ENCODE measurements around the gene KCNQ1. TPM values are rescaled to one million over a fixed set of nuclear protein-coding genes. Genes with fewer than 3 reads are reported as not detected.

The KCNQ1 gene
- total RNA-seq, 1 donor from 2014 or later = 0.16 TPM

- H3K9me3 Mint-ChIP-seq (ENCODE audit: unreplicated experiment) = no peaks in the 10 kb centered on the region
- H3K4me1 Mint-ChIP-seq (ENCODE audit: unreplicated experiment) = peaks cover 3% of the 10 kb centered on the region
- H3K27ac Mint-ChIP-seq (ENCODE audit: unreplicated experiment) = no peak overlapping the region
- peaks cover 12% of the 10 kb centered on the region for H3K27me3 Mint-ChIP-seq (ENCODE audit: unreplicated experiment)
- TF ChIP-seq CTCF (IDR thresholded peaks at IDR 0.05) = no peak
- H3K4me3 Mint-ChIP-seq (ENCODE audit: unreplicated experiment) = no peak overlapping the region
- H3K36me3 Mint-ChIP-seq (ENCODE audit: unreplicated experiment) = no peaks in the 10 kb centered on the region
- no peak for DNase-seq (ENCODE audit: extremely low spot score, unreplicated experiment)
Measured at GRCh38 chr11:2731130-2732125, 286.6 kb downstream of the KCNQ1 start.

GRCh38 chr11:2732261-2732939 is 287.6 kb downstream of the KCNQ1 start:
- Mint-ChIP-seq H3K9me3 (ENCODE audit: unreplicated experiment) (no peaks in the 10 kb centered on the region), H3K27ac (ENCODE audit: unreplicated experiment) (no peak overlapping the region), H3K4me3 (ENCODE audit: unreplicated experiment) (no peak overlapping the region), H3K27me3 (ENCODE audit: unreplicated experiment) (peaks cover 4% of the 10 kb centered on the region), H3K36me3 (ENCODE audit: unreplicated experiment) (no peaks in the 10 kb centered on the region), H3K4me1 (ENCODE audit: unreplicated experiment) (peaks cover 3% of the 10 kb centered on the region)
- TF ChIP-seq CTCF (IDR thresholded peaks at IDR 0.05) = no peak
- no peak for DNase-seq (ENCODE audit: extremely low spot score, unreplicated experiment)

GRCh38 chr11:2732940-2733628 is 288.3 kb downstream of the KCNQ1 start:
- no peak overlapping the region for H3K27ac Mint-ChIP-seq (ENCODE audit: unreplicated experiment)
- H3K9me3 Mint-ChIP-seq (ENCODE audit: unreplicated experiment) = no peaks in the 10 kb centered on the region
- no peak for DNase-seq (ENCODE audit: extremely low spot score, unreplicated experiment)
- no peaks in the 10 kb centered on the region for H3K36me3 Mint-ChIP-seq (ENCODE audit: unreplicated experiment)
- no peak for TF ChIP-seq CTCF (IDR thresholded peaks at IDR 0.05)
- peaks cover 1% of the 10 kb centered on the region for H3K27me3 Mint-ChIP-seq (ENCODE audit: unreplicated experiment)
- H3K4me3 Mint-ChIP-seq (ENCODE audit: unreplicated experiment) = no peak overlapping the region
- peaks cover 9% of the 10 kb centered on the region for H3K4me1 Mint-ChIP-seq (ENCODE audit: unreplicated experiment)

GRCh38 chr11:2734181-2735052 is 289.6 kb downstream of the KCNQ1 start:
- H3K36me3 Mint-ChIP-seq (ENCODE audit: unreplicated experiment) = no peaks in the 10 kb centered on the region
- DNase-seq (ENCODE audit: extremely low spot score, unreplicated experiment) = no peak
- no peaks in the 10 kb centered on the region for H3K27me3 Mint-ChIP-seq (ENCODE audit: unreplicated experiment)
- peaks cover 9% of the 10 kb centered on the region for H3K4me1 Mint-ChIP-seq (ENCODE audit: unreplicated experiment)
- TF ChIP-seq CTCF (IDR thresholded peaks at IDR 0.05) = no peak
- H3K27ac Mint-ChIP-seq (ENCODE audit: unreplicated experiment) = no peak overlapping the region
- H3K9me3 Mint-ChIP-seq (ENCODE audit: unreplicated experiment) = no peaks in the 10 kb centered on the region
- no peak overlapping the region for H3K4me3 Mint-ChIP-seq (ENCODE audit: unreplicated experiment)

Data from osteocyte (in vitro differentiated cells).